Left lung (tissue), 10 donors: ENCODE data around the gene PALMD. TPM values are rescaled to one million over a fixed set of nuclear protein-coding genes. Genes with fewer than 3 reads are reported as not detected.

Experiments
- ATAC-seq: fragments of 200-7000 bp; cut with Tn5 transposase; one replicate; pipeline ENCODE4 v1.9.1; 2020; ENCODE audit warnings: moderate library complexity
- DNase-seq, 4 donors: peaks; one replicate each; pipeline ENCODE4 v3.0.0-alpha.2; 2013 to 2020
- H3K27ac ChIP-seq, 2 donors: fragments of 200-600 bp; sonication (generic) in 1 of 2; one replicate each; pipeline versions ENCODE4 v1.5.0 to v1.8.0; 2020 to 2021
- H3K27me3 ChIP-seq, 2 donors: fragments of 200-600 bp; sonication (generic) in 1 of 2; one replicate each; pipeline versions ENCODE4 v1.5.0 to v1.8.0; 2020 to 2021
- H3K36me3 ChIP-seq, 2 donors: fragments of 200-600 bp; sonication (generic) in 1 of 2; one replicate each; pipeline versions ENCODE4 v1.5.0 to v1.8.0; 2020 to 2021
- H3K4me1 ChIP-seq, 2 donors: fragments of 200-600 bp; one replicate each; pipeline ENCODE4 v1.8.0; 2021
- H3K4me3 ChIP-seq, 2 donors: fragments of 200-600 bp; sonication (generic) in 1 of 2; one replicate each; pipeline versions ENCODE4 v1.5.0 to v1.8.0; 2020 to 2021; ENCODE audit warnings: mild to moderate bottlenecking in 1 of 2
- H3K9me3 ChIP-seq, 2 donors: fragments of 200-600 bp; sonication (generic) in 1 of 2; one replicate each; pipeline versions ENCODE4 v1.5.0 to v1.8.0; 2020 to 2021
- intact Hi-C, 2 donors: fragments of 100-400 bp; cut with DNase I; formaldehyde crosslinking; loops; one replicate each; pipeline versions ENCODE4 v1.11.2 to v1.14.2; 2022
- polyA plus RNA-seq, 6 donors: library from polyadenylated mRNA; unstranded; fragments of 120-200 nt; gene quantifications; one replicate each; pipeline ENCODE4 v1.2.1, GENCODE V29; 2013; ENCODE audit not compliant: insufficient read length in 6 of 6
- total RNA-seq, 2 donors: library from RNA; stranded (reverse); fragmentation: NEBNext Ultra II Directional; extraction: Animal tissue kit (Norgen Biotek cat#: 25700); gene quantifications; one replicate each; pipeline ENCODE4 v1.2.1, GENCODE V29; 2021
- TF ChIP-seq, protein P1 (sequence below), 2 donors: fragments of 200-600 bp; sonication (generic) in 1 of 2; IDR thresholded peaks; one replicate each; pipeline versions ENCODE4 v1.5.0 to v1.8.0; 2021; ENCODE audit warnings: antibody characterized with exemption in 2 of 2
- donor health status: DM: no; HTN: yes; CAD: no.
- donor health status: DM: no; HTN: no; CAD: no.

Gene PALMD
- total and polyA plus RNA-seq, 8 donors, result 14.3 to 29.9 (median 26.1) TPM

DNA sequence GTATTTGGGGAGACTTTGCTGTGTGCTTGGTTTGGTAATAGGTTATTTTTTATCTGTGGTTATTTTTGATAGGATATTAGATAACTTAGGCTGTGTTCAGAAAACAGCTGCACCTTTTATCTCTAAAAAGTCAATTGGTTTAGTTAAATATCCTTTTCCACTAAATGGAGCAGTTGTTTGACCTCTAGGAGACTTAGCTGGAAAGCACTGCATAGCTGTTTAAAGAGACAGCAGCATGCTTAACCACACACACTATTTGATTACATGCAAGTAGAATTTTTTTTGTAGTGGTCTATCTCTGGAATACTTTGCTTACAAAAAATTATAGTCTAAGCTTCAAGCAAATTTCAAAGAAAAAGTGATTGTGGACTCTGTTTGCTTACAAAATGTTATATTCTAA is 6.5 kb upstream of the PALMD start:
- Histone ChIP-seq H3K36me3 (no peaks in the 10 kb centered on the region), H3K9me3 (no peaks in the 10 kb centered on the region), H3K4me1 (no peaks in the 10 kb centered on the region), H3K27ac (no peak overlapping the region), H3K4me3 (no peak overlapping the region), H3K27me3 (no peaks in the 10 kb centered on the region)
- DNase-seq (no peak), ATAC-seq (no peak)
- intact Hi-C loops, result no loop called here
- TF ChIP-seq, protein P1, sequence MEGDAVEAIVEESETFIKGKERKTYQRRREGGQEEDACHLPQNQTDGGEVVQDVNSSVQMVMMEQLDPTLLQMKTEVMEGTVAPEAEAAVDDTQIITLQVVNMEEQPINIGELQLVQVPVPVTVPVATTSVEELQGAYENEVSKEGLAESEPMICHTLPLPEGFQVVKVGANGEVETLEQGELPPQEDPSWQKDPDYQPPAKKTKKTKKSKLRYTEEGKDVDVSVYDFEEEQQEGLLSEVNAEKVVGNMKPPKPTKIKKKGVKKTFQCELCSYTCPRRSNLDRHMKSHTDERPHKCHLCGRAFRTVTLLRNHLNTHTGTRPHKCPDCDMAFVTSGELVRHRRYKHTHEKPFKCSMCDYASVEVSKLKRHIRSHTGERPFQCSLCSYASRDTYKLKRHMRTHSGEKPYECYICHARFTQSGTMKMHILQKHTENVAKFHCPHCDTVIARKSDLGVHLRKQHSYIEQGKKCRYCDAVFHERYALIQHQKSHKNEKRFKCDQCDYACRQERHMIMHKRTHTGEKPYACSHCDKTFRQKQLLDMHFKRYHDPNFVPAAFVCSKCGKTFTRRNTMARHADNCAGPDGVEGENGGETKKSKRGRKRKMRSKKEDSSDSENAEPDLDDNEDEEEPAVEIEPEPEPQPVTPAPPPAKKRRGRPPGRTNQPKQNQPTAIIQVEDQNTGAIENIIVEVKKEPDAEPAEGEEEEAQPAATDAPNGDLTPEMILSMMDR (IDR thresholded peaks at IDR 0.05), result no peak

DNA sequence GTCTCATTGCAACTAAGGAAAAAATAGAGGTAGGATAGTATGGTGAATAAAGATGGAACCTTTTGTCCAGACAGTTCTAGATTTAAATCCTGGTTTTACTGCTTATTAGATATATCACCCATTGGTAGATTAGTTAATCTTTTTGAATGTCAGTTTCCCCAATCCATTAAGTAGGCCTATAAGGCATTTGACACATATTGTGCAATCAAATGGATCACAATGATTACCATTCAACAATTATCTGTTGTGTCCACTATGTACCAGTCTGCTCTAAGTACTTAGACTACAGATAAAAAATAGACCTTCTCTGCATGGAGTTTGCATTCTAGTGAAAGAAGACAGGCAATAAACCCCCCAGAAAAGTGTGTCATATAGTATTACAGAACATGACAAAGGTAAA is 6.0 kb upstream of the PALMD start:
- no peaks in the 10 kb centered on the region for H3K9me3 ChIP-seq
- no peak overlapping the region for H3K4me3 ChIP-seq
- no peaks in the 10 kb centered on the region for H3K36me3 ChIP-seq
- H3K4me1 ChIP-seq, result peaks cover 0 to 4% of the 10 kb centered on the region in 2 donors
- ATAC-seq, result no peak
- no peaks in the 10 kb centered on the region for H3K27me3 ChIP-seq
- intact Hi-C loops, result no loop called here
- DNase-seq, result no peak
- no peak overlapping the region for H3K27ac ChIP-seq
- TF ChIP-seq, protein P1 (IDR thresholded peaks at IDR 0.05), result no peak

DNA sequence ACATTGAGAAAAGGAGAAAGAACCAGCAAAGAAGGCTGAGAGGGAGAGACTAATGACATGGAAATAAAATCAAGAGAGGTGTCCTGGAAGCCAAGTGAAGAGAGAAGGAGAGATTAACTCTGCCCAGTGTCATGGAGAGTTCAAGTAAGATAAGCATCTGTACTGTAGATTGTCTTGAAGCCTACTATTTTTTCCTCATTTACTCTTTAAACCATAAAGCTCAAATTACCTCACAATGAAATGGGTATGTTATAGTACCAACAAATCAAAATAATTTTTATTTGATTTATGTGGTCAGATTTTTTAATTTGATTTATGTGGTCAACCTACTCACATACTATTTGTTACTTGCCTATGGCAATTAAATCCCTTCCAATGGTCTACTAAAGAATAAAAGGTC is 5.2 kb upstream of the PALMD start:
- no peak overlapping the region for H3K4me3 ChIP-seq
- TF ChIP-seq, protein P1 (IDR thresholded peaks at IDR 0.05), result no peak
- ATAC-seq (no peak), DNase-seq (no peak)
- intact Hi-C loops, result no loop called here
- peaks cover 2 to 6% of the 10 kb centered on the region in 2 donors for H3K4me1 ChIP-seq
- H3K27me3 ChIP-seq, result no peaks in the 10 kb centered on the region
- no peaks in the 10 kb centered on the region for H3K9me3 ChIP-seq
- no peak overlapping the region for H3K27ac ChIP-seq
- H3K36me3 ChIP-seq, result no peaks in the 10 kb centered on the region

DNA sequence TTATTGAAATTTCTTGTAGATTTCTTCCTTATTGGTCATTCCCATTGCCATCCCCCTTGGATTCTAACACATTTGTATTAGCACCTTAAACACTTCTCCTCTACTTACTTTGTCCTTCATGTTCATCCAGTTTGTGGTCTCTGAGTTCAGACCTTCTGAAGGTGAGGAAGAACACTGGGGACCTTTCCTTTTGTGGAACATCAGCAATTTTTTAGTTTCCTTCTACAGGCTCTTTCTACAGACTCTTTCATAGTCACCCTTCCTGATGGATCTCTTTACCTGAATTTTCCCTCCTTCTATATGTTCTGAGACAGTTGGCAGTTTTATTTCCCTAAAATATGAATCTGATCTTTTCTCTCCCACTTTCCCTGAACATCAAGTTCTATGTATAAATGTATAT is 4.4 kb upstream of the PALMD start:
- intact Hi-C loops, result no loop called here
- Histone ChIP-seq H3K9me3 (no peaks in the 10 kb centered on the region), H3K4me1 (peaks cover 3 to 6% of the 10 kb centered on the region in 2 donors), H3K4me3 (no peak overlapping the region), H3K36me3 (no peaks in the 10 kb centered on the region), H3K27me3 (no peaks in the 10 kb centered on the region), H3K27ac (no peak overlapping the region)
- TF ChIP-seq, protein P1 (IDR thresholded peaks at IDR 0.05), result no peak
- DNase-seq (no peak), ATAC-seq (no peak)

DNA sequence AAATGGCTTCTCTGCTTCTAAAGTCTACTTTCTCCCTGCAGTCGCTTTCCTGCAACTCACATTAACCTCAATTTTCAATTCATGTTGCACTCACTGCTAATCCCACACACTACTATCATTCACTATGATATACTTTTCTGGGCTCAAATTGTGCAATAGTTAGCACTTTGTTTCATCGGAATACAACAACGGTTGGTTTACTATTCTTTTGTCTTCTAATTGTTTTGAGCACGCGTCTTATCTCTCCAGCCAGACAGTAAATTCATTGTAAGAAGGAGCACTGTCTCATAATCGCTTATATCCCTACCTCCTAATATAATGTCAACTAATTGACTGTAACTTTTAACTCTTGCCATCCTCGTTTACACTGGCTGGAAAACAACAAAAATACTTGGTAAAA is 3.9 kb upstream of the PALMD start:
- H3K27ac ChIP-seq, result no peak overlapping the region
- peaks cover 3 to 6% of the 10 kb centered on the region in 2 donors for H3K4me1 ChIP-seq
- intact Hi-C loops, result no loop called here
- no peaks in the 10 kb centered on the region for H3K9me3 ChIP-seq
- no peaks in the 10 kb centered on the region for H3K27me3 ChIP-seq
- no peak overlapping the region for H3K4me3 ChIP-seq
- TF ChIP-seq, protein P1 (IDR thresholded peaks at IDR 0.05), result no peak
- ATAC-seq, result no peak
- no peaks in the 10 kb centered on the region for H3K36me3 ChIP-seq
- no peak for DNase-seq
